ENCODE data around the gene AMZ1. TPM values are rescaled to one million over a fixed set of nuclear protein-coding genes. Genes with fewer than 3 reads are reported as not detected.

The AMZ1 gene
- total and polyA plus RNA-seq, 2 experiments from 2014 or later = 1.4 TPM; not detected in 1

- TF ChIP-seq EZH2 (IDR thresholded peaks at IDR 0.05; ENCODE audit: borderline replicate concordance) (no peak), CTCF (IDR thresholded peaks at IDR 0.05; ENCODE audit: poor library complexity) (no peak)
- no peaks in the 10 kb centered on the region for H3K9me2 ChIP-seq (replicated peaks; ENCODE audit: insufficient read depth)
- WGBS (ENCODE audit: low lambda C conversion rate, missing lambda C conversion rate) = 32% methylated on average over 6 of the region's 6 CpGs
- H3K36me3 ChIP-seq (replicated peaks; ENCODE audit: insufficient read depth, low read depth) = no peaks in the 10 kb centered on the region
- no peak overlapping the region for H2AFZ ChIP-seq
- no peaks in the 10 kb centered on the region for H3K79me2 ChIP-seq
- H4K20me1 ChIP-seq (ENCODE audit: insufficient read depth, poor library complexity, severe bottlenecking) = no peaks in the 10 kb centered on the region
- H3K27ac ChIP-seq = no peak overlapping the region
- H3K4me1 ChIP-seq (ENCODE audit: insufficient read depth) = peaks cover 4% of the 10 kb centered on the region
- H3K9me3 ChIP-seq (ENCODE audit: low read depth) = no peaks in the 10 kb centered on the region
- H3K4me3 ChIP-seq = no peak overlapping the region
- H3K27me3 ChIP-seq = no peaks in the 10 kb centered on the region
- no peak for DNase-seq (ENCODE audit: low spot score)
- no peak overlapping the region for H3K4me2 ChIP-seq
These were observed 18.7 kb downstream of the AMZ1 start for GRCh38 chr7:2706685-2707126.

DNA sequence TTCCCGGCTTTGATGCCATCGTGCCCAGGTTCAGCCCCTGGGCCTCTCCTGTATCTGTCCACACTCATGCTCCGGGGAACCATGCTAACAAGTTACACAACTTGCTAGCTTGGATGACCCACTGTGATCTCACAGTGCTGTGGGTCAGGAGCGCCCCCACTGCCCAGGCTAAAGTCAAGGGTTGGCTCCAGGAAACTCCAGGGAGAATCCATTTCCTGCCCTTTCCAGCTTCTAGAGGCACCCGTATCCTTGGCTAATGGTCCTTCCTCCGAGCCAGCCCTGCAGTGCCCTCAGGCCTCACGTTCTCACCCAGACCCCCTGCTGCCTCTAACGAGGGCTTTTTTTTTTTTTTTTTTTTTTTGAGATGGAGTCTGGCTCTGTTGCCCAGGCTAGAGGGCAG, 19.5 kb downstream of the AMZ1 start:
- no peaks in the 10 kb centered on the region for H3K27me3 ChIP-seq
- 74% methylated on average over 8 of the region's 8 CpGs for WGBS (ENCODE audit: low lambda C conversion rate, missing lambda C conversion rate)
- no peak for DNase-seq (ENCODE audit: low spot score)
- no peak overlapping the region for H3K4me3 ChIP-seq
- no peak overlapping the region for H3K27ac ChIP-seq
- H3K79me2 ChIP-seq = no peaks in the 10 kb centered on the region
- no peaks in the 10 kb centered on the region for H3K9me3 ChIP-seq (ENCODE audit: low read depth)
- TF ChIP-seq EZH2phosphoT487 (IDR thresholded peaks at IDR 0.05; ENCODE audit: low read depth, severe bottlenecking, unreplicated experiment) = no peak
- no peak for TF ChIP-seq CTCF (IDR thresholded peaks at IDR 0.05; ENCODE audit: poor library complexity)
- no peak for TF ChIP-seq EZH2 (IDR thresholded peaks at IDR 0.05; ENCODE audit: borderline replicate concordance)
- peaks cover 4% of the 10 kb centered on the region for H3K4me1 ChIP-seq (ENCODE audit: insufficient read depth)
- no peak overlapping the region for H3K4me2 ChIP-seq
- H4K20me1 ChIP-seq (ENCODE audit: insufficient read depth, poor library complexity, severe bottlenecking) = no peaks in the 10 kb centered on the region
- H3K9me2 ChIP-seq (replicated peaks; ENCODE audit: insufficient read depth) = no peaks in the 10 kb centered on the region
- no peaks in the 10 kb centered on the region for H3K36me3 ChIP-seq (replicated peaks; ENCODE audit: insufficient read depth, low read depth)
- H2AFZ ChIP-seq = no peak overlapping the region

- H3K4me2 ChIP-seq = no peak overlapping the region
- H3K27ac ChIP-seq = no peak overlapping the region
- H3K4me3 ChIP-seq = no peak overlapping the region
- H3K9me3 ChIP-seq (ENCODE audit: low read depth) = no peaks in the 10 kb centered on the region
- H2AFZ ChIP-seq = no peak overlapping the region
- no peaks in the 10 kb centered on the region for H4K20me1 ChIP-seq (ENCODE audit: insufficient read depth, poor library complexity, severe bottlenecking)
- WGBS (ENCODE audit: low lambda C conversion rate, missing lambda C conversion rate) = 97% methylated on average over 10 of the region's 10 CpGs
- H3K36me3 ChIP-seq (replicated peaks; ENCODE audit: insufficient read depth, low read depth) = no peaks in the 10 kb centered on the region
- no peaks in the 10 kb centered on the region for H3K27me3 ChIP-seq
- DNase-seq (ENCODE audit: low spot score) = no peak
- H3K79me2 ChIP-seq = no peaks in the 10 kb centered on the region
- no peaks in the 10 kb centered on the region for H3K9me2 ChIP-seq (replicated peaks; ENCODE audit: insufficient read depth)
- TF ChIP-seq EZH2 (IDR thresholded peaks at IDR 0.05; ENCODE audit: borderline replicate concordance) (no peak), EZH2phosphoT487 (IDR thresholded peaks at IDR 0.05; ENCODE audit: low read depth, severe bottlenecking, unreplicated experiment) (no peak)
- peaks cover 4% of the 10 kb centered on the region for H3K4me1 ChIP-seq (ENCODE audit: insufficient read depth)
These were observed 20.0 kb downstream of the AMZ1 start for GRCh38 chr7:2708041-2708440.

GRCh38 chr7:2708547-2709310, 20.7 kb downstream of the AMZ1 start:
- Histone ChIP-seq H3K36me3 (replicated peaks; ENCODE audit: insufficient read depth, low read depth) (no peaks in the 10 kb centered on the region), H4K20me1 (ENCODE audit: insufficient read depth, poor library complexity, severe bottlenecking) (no peaks in the 10 kb centered on the region), H3K79me2 (no peaks in the 10 kb centered on the region), H3K27ac (no peak overlapping the region), H3K9me2 (replicated peaks; ENCODE audit: insufficient read depth) (no peaks in the 10 kb centered on the region), H3K9me3 (ENCODE audit: low read depth) (no peaks in the 10 kb centered on the region), H3K27me3 (no peaks in the 10 kb centered on the region), H3K4me2 (no peak overlapping the region), H3K4me3 (no peak overlapping the region), H2AFZ (no peak overlapping the region), H3K4me1 (ENCODE audit: insufficient read depth) (peaks cover 4% of the 10 kb centered on the region)
- 96% methylated on average over 20 of the region's 20 CpGs for WGBS (ENCODE audit: low lambda C conversion rate, missing lambda C conversion rate)
- DNase-seq (ENCODE audit: low spot score) = no peak
- TF ChIP-seq EZH2 (IDR thresholded peaks at IDR 0.05; ENCODE audit: borderline replicate concordance) (no peak), CTCF (IDR thresholded peaks at IDR 0.05; ENCODE audit: poor library complexity) (no peak), EZH2phosphoT487 (IDR thresholded peaks at IDR 0.05; ENCODE audit: low read depth, severe bottlenecking, unreplicated experiment) (no peak)

Data from hepatocyte (in vitro differentiated cells).